Measurements from ENCODE around the gene PCDH9.
A peak's percentile ranks its signal among the peaks of the same experiment; 100 is the strongest.

PCDH9 gene

DNA sequence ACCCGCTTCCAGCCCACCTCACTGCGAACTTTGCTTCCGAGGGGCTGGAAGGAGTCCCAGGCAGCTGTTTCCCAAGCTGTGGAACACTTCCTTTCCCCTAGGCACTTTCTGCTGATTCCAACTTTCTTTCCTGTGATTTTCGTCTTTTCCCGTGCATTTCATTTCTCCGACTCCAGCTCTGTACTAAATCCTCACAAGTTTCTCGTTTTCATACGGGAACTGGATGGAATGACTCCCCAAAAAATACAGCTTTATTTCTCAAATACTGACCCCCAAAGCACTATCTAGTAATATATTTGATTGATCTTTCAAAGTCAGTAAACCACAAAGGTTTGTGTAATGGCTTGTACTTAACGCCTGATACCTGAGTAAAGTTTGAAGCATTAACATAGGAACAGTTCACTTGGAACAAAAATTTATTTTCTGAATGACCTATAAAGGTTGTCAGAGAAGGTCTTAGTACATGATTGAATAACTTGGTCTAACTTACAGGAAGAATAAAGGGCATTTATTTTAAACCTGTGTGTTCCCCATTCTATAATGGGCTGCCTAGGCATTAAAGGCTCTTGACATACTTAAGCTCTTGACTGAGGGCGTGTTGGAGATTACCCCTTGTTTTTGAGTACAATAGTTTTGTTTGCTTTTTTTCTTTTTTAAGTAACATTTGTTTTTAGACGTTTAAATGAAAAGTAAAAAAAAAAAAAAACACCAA lies 1.3 kb upstream of the PCDH9 start:
- H3K4me3 ChIP-seq (replicated peaks; ENCODE audit: low read depth, low read length): peak overlapping the region; percentile 69
- TF ChIP-seq, protein P1, sequence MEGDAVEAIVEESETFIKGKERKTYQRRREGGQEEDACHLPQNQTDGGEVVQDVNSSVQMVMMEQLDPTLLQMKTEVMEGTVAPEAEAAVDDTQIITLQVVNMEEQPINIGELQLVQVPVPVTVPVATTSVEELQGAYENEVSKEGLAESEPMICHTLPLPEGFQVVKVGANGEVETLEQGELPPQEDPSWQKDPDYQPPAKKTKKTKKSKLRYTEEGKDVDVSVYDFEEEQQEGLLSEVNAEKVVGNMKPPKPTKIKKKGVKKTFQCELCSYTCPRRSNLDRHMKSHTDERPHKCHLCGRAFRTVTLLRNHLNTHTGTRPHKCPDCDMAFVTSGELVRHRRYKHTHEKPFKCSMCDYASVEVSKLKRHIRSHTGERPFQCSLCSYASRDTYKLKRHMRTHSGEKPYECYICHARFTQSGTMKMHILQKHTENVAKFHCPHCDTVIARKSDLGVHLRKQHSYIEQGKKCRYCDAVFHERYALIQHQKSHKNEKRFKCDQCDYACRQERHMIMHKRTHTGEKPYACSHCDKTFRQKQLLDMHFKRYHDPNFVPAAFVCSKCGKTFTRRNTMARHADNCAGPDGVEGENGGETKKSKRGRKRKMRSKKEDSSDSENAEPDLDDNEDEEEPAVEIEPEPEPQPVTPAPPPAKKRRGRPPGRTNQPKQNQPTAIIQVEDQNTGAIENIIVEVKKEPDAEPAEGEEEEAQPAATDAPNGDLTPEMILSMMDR (IDR thresholded peaks at IDR 0.05; ENCODE audit: low read depth, low read length, missing control alignments): no peak
- DNase-seq (ENCODE audit: extremely low read depth, low read depth): no peak

DNA sequence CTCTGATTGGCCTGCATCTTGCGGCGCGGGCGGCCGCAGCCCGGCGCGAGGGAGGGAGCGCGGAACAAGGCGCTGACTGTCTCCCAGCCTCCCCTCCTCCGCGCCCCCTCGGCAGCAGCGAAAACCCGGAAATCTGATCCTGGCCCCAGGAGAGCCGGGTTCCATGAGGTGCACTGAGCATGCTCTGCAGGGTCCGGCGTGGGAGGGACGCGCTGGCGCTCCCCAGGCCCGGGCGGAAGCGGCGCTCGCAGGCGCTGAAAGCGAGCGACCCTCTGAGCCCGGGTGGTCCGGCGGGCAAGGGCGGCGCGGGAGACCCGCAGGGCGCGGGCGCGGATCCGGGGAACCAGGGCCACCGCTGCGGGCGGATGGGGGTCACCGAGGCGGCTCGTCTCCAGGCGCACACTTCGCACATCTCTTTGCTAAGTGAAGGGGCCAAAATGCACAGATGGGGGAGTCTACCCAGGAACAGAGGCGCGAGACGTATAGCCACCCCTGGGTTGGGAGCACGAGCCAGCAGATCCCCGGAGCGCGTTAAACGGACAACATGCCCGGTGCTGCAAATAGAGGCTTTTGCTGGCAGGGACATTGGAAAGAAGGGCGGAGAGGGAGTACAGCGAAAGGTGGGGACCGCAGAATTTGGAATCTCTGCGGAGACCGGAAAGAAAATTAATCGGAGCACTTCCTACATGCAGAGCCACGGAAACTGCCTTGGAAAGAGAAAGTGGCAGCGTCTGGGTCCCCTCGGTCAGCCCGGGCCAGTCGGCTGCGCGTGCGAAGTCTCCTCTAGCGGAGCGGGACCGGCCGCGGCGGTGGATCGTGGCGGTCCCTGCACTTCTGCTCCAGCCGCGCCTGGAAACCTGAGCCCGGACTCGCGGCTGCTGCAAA lies 510 bp upstream of the PCDH9 start:
- peak overlapping the region; percentile 69 for H3K4me3 ChIP-seq (replicated peaks; ENCODE audit: low read depth, low read length)
- DNase-seq (ENCODE audit: extremely low read depth, low read depth): peak; percentile 75
- TF ChIP-seq, protein P1 (IDR thresholded peaks at IDR 0.05; ENCODE audit: low read depth, low read length, missing control alignments): no peak

DNA sequence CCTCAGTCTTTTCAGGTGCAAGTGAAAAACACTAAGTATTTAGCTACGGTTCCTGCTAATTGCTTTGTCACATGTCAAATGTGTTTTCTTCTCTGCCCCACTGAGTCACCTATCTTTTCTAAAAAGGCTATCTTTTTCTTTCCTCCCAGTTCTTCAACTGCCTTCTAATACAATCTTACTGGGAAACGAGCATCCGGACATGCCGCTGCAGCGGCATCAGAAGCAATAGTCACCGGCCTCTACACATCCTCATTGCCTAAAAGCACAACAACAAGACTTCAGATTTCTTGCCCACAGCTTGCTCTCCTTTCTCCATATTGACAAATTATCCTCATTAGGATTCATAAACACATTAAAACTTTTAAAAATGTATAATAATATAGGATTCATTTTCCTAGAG lies 1.2 kb downstream of the PCDH9 start:
- peak overlapping the region; percentile 69 for H3K4me3 ChIP-seq (replicated peaks; ENCODE audit: low read depth, low read length)
- TF ChIP-seq, protein P1 (IDR thresholded peaks at IDR 0.05; ENCODE audit: low read depth, low read length, missing control alignments): no peak
- no peak for DNase-seq (ENCODE audit: extremely low read depth, low read depth)

DNA sequence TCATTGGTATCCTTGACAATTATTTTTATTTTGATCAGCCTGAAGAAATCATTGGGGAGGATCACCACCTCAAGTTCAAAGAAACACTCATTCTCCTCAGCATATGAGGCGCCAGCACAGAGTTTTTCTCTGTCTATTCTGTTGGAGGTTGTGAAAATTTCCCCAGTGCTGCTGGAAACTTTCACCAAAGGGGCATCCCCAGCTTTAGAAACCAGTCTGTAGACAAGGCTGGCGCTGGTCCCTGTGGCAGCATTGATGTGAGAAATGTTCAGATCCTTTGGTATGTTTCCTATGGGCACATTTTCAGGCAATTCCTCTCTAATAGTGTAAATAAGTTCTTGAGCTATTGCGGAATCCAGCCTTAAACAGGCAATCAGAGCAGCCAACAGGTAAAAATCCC lies 2.1 kb downstream of the PCDH9 start:
- TF ChIP-seq, protein P1 (IDR thresholded peaks at IDR 0.05; ENCODE audit: low read depth, low read length, missing control alignments): no peak
- no peak for DNase-seq (ENCODE audit: extremely low read depth, low read depth)
- no peak overlapping the region for H3K4me3 ChIP-seq (replicated peaks; ENCODE audit: low read depth, low read length)

DNA sequence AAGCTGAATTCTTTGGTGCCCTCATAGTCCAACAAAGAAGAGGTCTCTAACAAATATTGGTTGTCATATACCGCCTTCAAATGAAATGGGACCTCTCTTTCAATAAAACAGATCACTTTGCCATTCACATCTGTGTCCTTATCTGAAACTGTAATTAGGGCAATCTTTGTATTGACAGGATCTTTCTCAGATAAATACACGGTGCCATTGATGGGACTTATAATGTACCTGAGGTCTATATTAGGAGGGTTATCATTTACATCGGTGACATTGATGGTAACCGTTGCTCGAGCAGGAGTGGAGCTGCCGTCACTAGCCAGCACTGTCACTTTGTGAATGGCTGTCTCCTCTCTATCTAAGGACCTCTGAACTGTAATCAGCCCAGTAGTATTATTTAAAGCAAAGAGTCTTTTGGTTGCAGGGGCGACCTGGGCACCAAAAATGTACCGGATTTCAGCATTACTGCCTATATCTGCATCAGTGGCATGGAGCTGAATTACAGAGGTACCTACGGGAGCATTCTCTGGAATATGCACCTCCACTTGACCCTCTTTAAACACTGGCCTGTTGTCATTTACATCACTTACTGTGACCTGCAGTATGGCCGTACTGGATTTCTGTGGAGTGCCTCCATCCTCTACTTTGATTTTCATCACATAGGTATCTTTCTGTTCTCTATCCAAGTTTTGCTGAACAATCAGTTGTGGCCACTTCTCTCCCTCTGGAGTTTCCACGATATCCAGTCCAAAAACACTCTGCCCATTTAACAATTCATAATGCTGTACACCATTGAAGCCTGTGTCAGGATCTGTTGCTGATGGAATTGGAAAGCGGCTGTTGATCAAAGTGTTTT lies 2.8 kb downstream of the PCDH9 start:
- TF ChIP-seq, protein P1 (IDR thresholded peaks at IDR 0.05; ENCODE audit: low read depth, low read length, missing control alignments): no peak
- H3K4me3 ChIP-seq (replicated peaks; ENCODE audit: low read depth, low read length): no peak overlapping the region
- no peak for DNase-seq (ENCODE audit: extremely low read depth, low read depth)

DNA sequence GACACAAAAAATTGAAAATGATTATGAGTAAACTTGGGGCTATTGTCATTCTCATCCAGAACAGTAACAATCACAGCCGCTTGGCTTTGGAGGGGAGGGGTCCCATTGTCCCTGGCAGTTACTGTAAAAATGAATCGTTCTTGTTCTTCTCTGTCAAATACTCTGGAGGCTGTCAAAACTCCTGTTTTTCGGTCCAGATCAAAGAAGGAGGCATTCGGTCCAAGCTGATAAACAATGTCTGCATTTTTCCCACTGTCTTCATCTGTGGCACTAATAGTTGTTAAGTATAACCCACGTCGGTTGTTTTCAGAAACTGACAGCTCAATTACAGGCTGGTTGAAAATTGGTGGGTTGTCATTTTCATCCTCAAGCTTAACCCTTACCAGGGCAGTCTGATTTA lies 3.4 kb downstream of the PCDH9 start:
- no peak for DNase-seq (ENCODE audit: extremely low read depth, low read depth)
- TF ChIP-seq, protein P1 (IDR thresholded peaks at IDR 0.05; ENCODE audit: low read depth, low read length, missing control alignments): no peak
- H3K4me3 ChIP-seq (replicated peaks; ENCODE audit: low read depth, low read length): no peak overlapping the region

Measured in HFF-Myc (cell line).